ENCODE results near the gene ZFP82. TPM values are rescaled to one million over a fixed set of nuclear protein-coding genes. Genes with fewer than 3 reads are reported as not detected.
A peak's percentile ranks its signal among the peaks of the same experiment; 100 is the strongest.

The ZFP82 gene
- total RNA-seq, 6 donors from 2014 or later = 0.78 to 8.1 (median 4.2) TPM

DNA sequence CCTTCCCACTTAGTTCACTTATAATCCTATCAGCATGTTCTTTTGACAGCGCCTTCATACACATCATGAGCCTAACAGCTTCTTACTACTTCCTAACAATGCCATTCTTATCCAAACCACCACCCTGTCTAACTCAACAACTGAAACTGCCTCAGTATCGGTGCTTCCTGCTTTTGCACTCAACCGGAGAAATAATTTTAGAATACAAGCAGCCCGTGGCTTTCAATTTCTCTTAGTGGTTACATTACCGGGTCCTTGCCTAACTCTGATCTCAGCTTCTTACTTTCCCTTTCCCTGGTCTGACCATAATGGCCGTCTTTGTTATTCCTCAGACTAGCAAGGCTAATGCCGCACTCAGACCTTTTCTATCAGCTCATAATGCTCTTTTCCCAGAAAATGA, 17.0 kb downstream of the ZFP82 start:
- 90 to 97% methylated on average over 7 of the region's 7 CpGs for WGBS, 2 donors
- Histone ChIP-seq H3K27ac (no peak overlapping the region), H3K27me3 (no peaks in the 10 kb centered on the region), H3K4me1 (no peaks in the 10 kb centered on the region), H3K36me3 (peaks cover 12 to 64% (median 42%) of the 10 kb centered on the region in 4 donors), H3K9me3 (peaks cover 0 to 46% (median 44%) of the 10 kb centered on the region in 4 donors), H3K4me3 (no peak overlapping the region)
- TF ChIP-seq POLR2AphosphoS5 (IDR thresholded peaks at IDR 0.05) (no peak), POLR2A (IDR thresholded peaks at IDR 0.05) (no peak), EP300 (IDR thresholded peaks at IDR 0.05) (no peak)
- TF ChIP-seq, protein P1, sequence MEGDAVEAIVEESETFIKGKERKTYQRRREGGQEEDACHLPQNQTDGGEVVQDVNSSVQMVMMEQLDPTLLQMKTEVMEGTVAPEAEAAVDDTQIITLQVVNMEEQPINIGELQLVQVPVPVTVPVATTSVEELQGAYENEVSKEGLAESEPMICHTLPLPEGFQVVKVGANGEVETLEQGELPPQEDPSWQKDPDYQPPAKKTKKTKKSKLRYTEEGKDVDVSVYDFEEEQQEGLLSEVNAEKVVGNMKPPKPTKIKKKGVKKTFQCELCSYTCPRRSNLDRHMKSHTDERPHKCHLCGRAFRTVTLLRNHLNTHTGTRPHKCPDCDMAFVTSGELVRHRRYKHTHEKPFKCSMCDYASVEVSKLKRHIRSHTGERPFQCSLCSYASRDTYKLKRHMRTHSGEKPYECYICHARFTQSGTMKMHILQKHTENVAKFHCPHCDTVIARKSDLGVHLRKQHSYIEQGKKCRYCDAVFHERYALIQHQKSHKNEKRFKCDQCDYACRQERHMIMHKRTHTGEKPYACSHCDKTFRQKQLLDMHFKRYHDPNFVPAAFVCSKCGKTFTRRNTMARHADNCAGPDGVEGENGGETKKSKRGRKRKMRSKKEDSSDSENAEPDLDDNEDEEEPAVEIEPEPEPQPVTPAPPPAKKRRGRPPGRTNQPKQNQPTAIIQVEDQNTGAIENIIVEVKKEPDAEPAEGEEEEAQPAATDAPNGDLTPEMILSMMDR (IDR thresholded peaks at IDR 0.05) = no peak
- no peak for ATAC-seq (ENCODE audit: low FRiP score in 2 of 2)
- no peak for DNase-seq

DNA sequence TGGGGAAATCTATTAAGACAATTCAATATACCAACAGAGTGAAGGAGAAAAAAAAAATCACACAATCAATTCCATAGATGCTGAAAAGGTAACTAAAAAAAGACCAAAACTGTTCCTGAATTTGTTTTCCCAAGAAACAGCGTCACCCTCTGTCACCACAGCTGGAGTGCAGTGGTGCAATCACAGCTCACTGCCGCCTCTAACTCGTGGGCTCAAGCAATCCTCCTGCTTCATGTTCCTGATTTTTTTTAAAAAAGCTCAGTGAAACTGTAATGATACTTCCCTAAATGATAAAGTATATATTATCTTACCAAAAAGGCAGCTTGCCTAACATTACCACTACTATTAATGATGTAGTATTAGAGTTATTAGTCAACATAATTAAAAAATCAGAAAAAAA, 19.9 kb downstream of the ZFP82 start:
- ATAC-seq (ENCODE audit: low FRiP score in 2 of 2) = no peak
- Histone ChIP-seq H3K4me1 (no peaks in the 10 kb centered on the region), H3K4me3 (no peak overlapping the region), H3K27me3 (no peaks in the 10 kb centered on the region), H3K9me3 (peaks cover 20 to 70% (median 63%) of the 10 kb centered on the region in 4 donors), H3K27ac (no peak overlapping the region), H3K36me3 (peaks cover 2 to 62% (median 39%) of the 10 kb centered on the region in 4 donors)
- 68 to 96% methylated on average over 3 of the region's 3 CpGs for WGBS, 2 donors
- DNase-seq = no peak
- no peak for TF ChIP-seq POLR2AphosphoS5 (IDR thresholded peaks at IDR 0.05)
- no peak for TF ChIP-seq POLR2A (IDR thresholded peaks at IDR 0.05)
- TF ChIP-seq, protein P1 (IDR thresholded peaks at IDR 0.05) = no peak
- no peak for TF ChIP-seq EP300 (IDR thresholded peaks at IDR 0.05)

DNA sequence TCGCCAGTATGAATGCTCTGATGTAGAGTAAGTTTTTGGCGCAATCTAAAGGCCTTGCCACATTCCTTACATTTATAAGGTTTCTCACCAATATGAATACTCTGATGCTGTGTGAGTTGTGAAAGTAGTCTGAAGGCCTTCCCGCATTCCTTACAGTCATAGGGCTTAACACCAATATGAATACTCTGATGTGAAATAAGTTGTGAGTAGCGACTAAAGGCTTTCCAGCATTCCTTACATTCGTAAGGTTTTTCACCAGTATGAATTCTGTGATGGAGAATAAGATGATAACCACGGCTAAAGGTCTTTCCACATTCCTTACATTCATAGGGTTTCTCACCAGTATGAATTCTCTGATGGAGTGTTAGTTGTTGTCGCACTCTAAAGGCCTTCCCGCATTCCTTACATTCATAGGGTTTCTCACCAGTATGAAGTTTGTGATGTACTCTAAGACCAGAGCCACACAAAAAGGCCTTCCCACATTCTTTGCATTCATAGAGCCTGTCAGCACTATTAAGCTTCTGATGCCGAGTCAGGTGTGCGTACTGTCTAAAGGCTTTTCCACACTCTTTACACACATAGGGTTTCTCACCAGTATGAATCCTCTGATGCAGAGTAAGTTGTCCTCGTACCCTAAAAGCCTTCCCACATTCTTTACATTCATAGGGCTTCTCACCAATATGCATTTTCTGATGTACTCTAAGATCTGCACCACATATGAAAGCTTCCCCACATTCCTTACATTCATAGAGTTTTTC, 25.3 kb downstream of the ZFP82 start:
- Histone ChIP-seq H3K27me3 (no peaks in the 10 kb centered on the region), H3K27ac (no peak overlapping the region), H3K36me3 (peaks cover 3 to 45% (median 34%) of the 10 kb centered on the region in 4 donors), H3K4me3 (no peak overlapping the region), H3K9me3 (peaks cover 49 to 92% (median 84%) of the 10 kb centered on the region in 4 donors), H3K4me1 (no peaks in the 10 kb centered on the region)
- DNase-seq (no peak), ATAC-seq (ENCODE audit: low FRiP score in 2 of 2) (no peak)
- TF ChIP-seq EP300 (IDR thresholded peaks at IDR 0.05) (no peak), POLR2A (IDR thresholded peaks at IDR 0.05) (no peak), POLR2AphosphoS5 (IDR thresholded peaks at IDR 0.05) (no peak)
- TF ChIP-seq, protein P1 (IDR thresholded peaks at IDR 0.05) = no peak
- 96 to 98% methylated on average over 11 of the region's 11 CpGs for WGBS, 2 donors

DNA sequence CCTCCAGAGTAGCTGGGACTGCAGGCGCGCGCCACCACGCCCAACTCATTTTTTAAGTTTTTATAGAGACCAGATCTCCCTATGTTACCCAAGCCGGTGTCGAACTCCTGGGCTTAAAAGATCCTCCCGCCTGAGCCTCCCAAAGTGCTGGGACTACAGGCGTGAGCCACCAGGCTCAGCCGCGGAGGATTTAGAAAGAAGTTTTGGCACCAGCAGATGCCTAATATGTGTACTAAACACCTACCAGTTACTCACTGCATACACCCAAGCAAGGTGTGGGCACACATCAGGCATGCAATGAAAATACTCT, 39.0 kb downstream of the ZFP82 start:
- peak overlapping the region; percentile 83 to 85 (median 84) for H3K27ac ChIP-seq
- H3K36me3 ChIP-seq = no peaks in the 10 kb centered on the region
- DNase-seq (no peak), ATAC-seq (ENCODE audit: low FRiP score in 2 of 2) (no peak)
- TF ChIP-seq, protein P1 (IDR thresholded peaks at IDR 0.05) = no peak
- no peak for TF ChIP-seq POLR2AphosphoS5 (IDR thresholded peaks at IDR 0.05)
- TF ChIP-seq EP300 (IDR thresholded peaks at IDR 0.05) = no peak
- TF ChIP-seq POLR2A (IDR thresholded peaks at IDR 0.05) = no peak
- H3K9me3 ChIP-seq = peaks cover 0 to 5% (median 0%) of the 10 kb centered on the region in 4 donors
- WGBS, 2 donors = 68 to 74% methylated on average over 10 of the region's 10 CpGs
- H3K27me3 ChIP-seq = no peaks in the 10 kb centered on the region
- H3K4me3 ChIP-seq = peak overlapping the region in 3 of 4 donors; percentile 73 to 91 (median 82)
- peaks cover 8 to 17% (median 13%) of the 10 kb centered on the region in 4 donors for H3K4me1 ChIP-seq
